Adipose tissue (tissue), 3 donors: ENCODE measurements around the gene MINDY3. TPM values are rescaled to one million over a fixed set of nuclear protein-coding genes. Genes with fewer than 3 reads are reported as not detected.

ENCODE experiments used
- H3K27ac ChIP-seq: one replicate; pipeline ENCODE4 v1.5.1; 2013; ENCODE audit warnings: low read depth, low read length
- WGBS, 3 donors: extraction: QIAGEN DNeasy Blood & Tissue Kit; methylation state at CpG; one replicate each; pipeline ENCODE4 v1.1.7; 2013; 5-methylcytosine and 5-hydroxymethylcytosine counted together
- polyA plus RNA-seq, 3 donors: library from polyadenylated mRNA; stranded (reverse); fragments of 200-250 nt; gene quantifications; one replicate each; pipeline ENCODE4 v1.2.3, GENCODE V29; 2013
- donor health status: healthy with polysubstance abuse.
- donor health status: Bipolar disorder and iron deficiency.
- donor health status: healthy.

The MINDY3 gene
- polyA plus RNA-seq, 3 donors = 8.8 to 18.0 (median 17.2) TPM

- WGBS, 3 donors = 32 to 71% (median 68%) methylated on average over 3 of the region's 3 CpGs
- H3K27ac ChIP-seq = no peak overlapping the region
Observed at GRCh38 chr10:15817409-15818046, 42.8 kb downstream of the MINDY3 start.

GRCh38 chr10:15815242-15815885 lies 44.9 kb downstream of the MINDY3 start:
- 80 to 87% (median 81%) methylated on average over 6 of the region's 6 CpGs for WGBS, 3 donors
- H3K27ac ChIP-seq = no peak overlapping the region

- no peak overlapping the region for H3K27ac ChIP-seq
- WGBS, 3 donors = 90 to 92% (median 92%) methylated on average over 6 of the region's 6 CpGs
Observed at GRCh38 chr10:15814565-15814964, 45.7 kb downstream of the MINDY3 start.

GRCh38 chr10:15813415-15813814 lies 46.9 kb downstream of the MINDY3 start:
- no peak overlapping the region for H3K27ac ChIP-seq
- WGBS, 3 donors = 91 to 94% (median 93%) methylated on average over 3 of the region's 3 CpGs

- WGBS, 3 donors = 93 to 96% (median 94%) methylated on average over 4 of the region's 4 CpGs
Observed at GRCh38 chr10:15809450-15809849, 50.9 kb downstream of the MINDY3 start.

GRCh38 chr10:15808204-15808797 lies 52.0 kb downstream of the MINDY3 start:
- 82 to 96% (median 88%) methylated on average over 7 of the region's 7 CpGs for WGBS, 3 donors

More at GRCh38 chr10:15809450-15809849, 50.9 kb downstream of the MINDY3 start:
- H3K27ac ChIP-seq = no peak overlapping the region

GRCh38 chr10:15805395-15806058 lies 54.8 kb downstream of the MINDY3 start:
- WGBS, 3 donors = 85 to 94% (median 91%) methylated on average over 5 of the region's 5 CpGs
- no peak overlapping the region for H3K27ac ChIP-seq

More at GRCh38 chr10:15808204-15808797, 52.0 kb downstream of the MINDY3 start:
- H3K27ac ChIP-seq = no peak overlapping the region

GRCh38 chr10:15804109-15804508 lies 56.2 kb downstream of the MINDY3 start:
- no peak overlapping the region for H3K27ac ChIP-seq
- 90 to 96% (median 95%) methylated on average over 4 of the region's 4 CpGs for WGBS, 3 donors

GRCh38 chr10:15802375-15802949 lies 57.8 kb downstream of the MINDY3 start:
- H3K27ac ChIP-seq = no peak overlapping the region
- 68 to 83% (median 68%) methylated on average over 3 of the region's 3 CpGs for WGBS, 3 donors

- 95 to 99% (median 98%) methylated on average over 3 of the region's 3 CpGs for WGBS, 3 donors
- no peak overlapping the region for H3K27ac ChIP-seq
Observed at GRCh38 chr10:15801641-15802040, 58.7 kb downstream of the MINDY3 start.

GRCh38 chr10:15801147-15801546 lies 59.2 kb downstream of the MINDY3 start:
- no peak overlapping the region for H3K27ac ChIP-seq

GRCh38 chr10:15797346-15797745 lies 63.0 kb downstream of the MINDY3 start:
- WGBS, 3 donors = 90 to 96% (median 93%) methylated on average over 2 of the region's 2 CpGs
- no peak overlapping the region for H3K27ac ChIP-seq

More at GRCh38 chr10:15801147-15801546, 59.2 kb downstream of the MINDY3 start:
- WGBS, 3 donors = 100% methylated on average over 1 of the region's 1 CpG

- no peak overlapping the region for H3K27ac ChIP-seq
Observed at GRCh38 chr10:15796762-15797161, 63.5 kb downstream of the MINDY3 start.

GRCh38 chr10:15796098-15796759 lies 64.1 kb downstream of the MINDY3 start:
- WGBS, 3 donors = 88 to 93% (median 92%) methylated on average over 5 of the region's 5 CpGs
- H3K27ac ChIP-seq = no peak overlapping the region

More at GRCh38 chr10:15796762-15797161, 63.5 kb downstream of the MINDY3 start:
- WGBS, 3 donors = 69 to 83% (median 81%) methylated on average over 1 of the region's 1 CpG

GRCh38 chr10:15795036-15795792 lies 65.1 kb downstream of the MINDY3 start:
- no peak overlapping the region for H3K27ac ChIP-seq
- 84 to 93% (median 92%) methylated on average over 7 of the region's 7 CpGs for WGBS, 3 donors

- H3K27ac ChIP-seq = no peak overlapping the region
Observed at GRCh38 chr10:15794569-15794968, 65.7 kb downstream of the MINDY3 start.

GRCh38 chr10:15793664-15794063 lies 66.6 kb downstream of the MINDY3 start:
- H3K27ac ChIP-seq = no peak overlapping the region
- WGBS, 3 donors = 96 to 98% (median 97%) methylated on average over 5 of the region's 5 CpGs

GRCh38 chr10:15792777-15793176 lies 67.5 kb downstream of the MINDY3 start:
- H3K27ac ChIP-seq = no peak overlapping the region

More at GRCh38 chr10:15792777-15793176, 67.5 kb downstream of the MINDY3 start:
- WGBS, 3 donors = 95 to 98% (median 97%) methylated on average over 4 of the region's 4 CpGs
